NB4 (cell line): ENCODE measurements around the gene OR2AG2.

Source experiments
- DNase-seq: peaks from one replicate; pipeline ENCODE4 v3.0.0; 2010; ENCODE audit warnings: low read depth
- H3K4me3 ChIP-seq: one replicate; pipeline ENCODE4 v1.5.1; 2011; ENCODE audit warnings: mild to moderate bottlenecking, low read depth, low read length, moderate library complexity
- CTCF ChIP-seq: IDR thresholded peaks from one replicate; pipeline ENCODE4 v1.5.1; 2012; ENCODE audit warnings: low read depth, low read length
- MAX ChIP-seq: IDR thresholded peaks from 2 replicates; pipeline ENCODE4 v1.6.1; 2011; ENCODE audit warnings: low read depth, low read length
- MYC ChIP-seq: IDR thresholded peaks from 2 replicates; pipeline ENCODE4 v1.6.1; 2011; ENCODE audit warnings: low read depth, low read length
- POLR2A ChIP-seq: IDR thresholded peaks from 2 replicates; pipeline ENCODE4 v1.6.1; 2011; ENCODE audit warnings: mild to moderate bottlenecking; ENCODE audit not compliant: insufficient read length; ENCODE audit errors: extremely low read depth

The OR2AG2 gene

GRCh38 chr11:6735306-6735705 is 36.5 kb downstream of the OR2AG2 start:
- no peak overlapping the region for H3K4me3 ChIP-seq
- no peak for TF ChIP-seq CTCF
- TF ChIP-seq POLR2A, result no peak
- TF ChIP-seq MAX, result no peak
- no peak for TF ChIP-seq MYC
- peak; percentile 11 for DNase-seq

GRCh38 chr11:6734616-6735015 is 37.2 kb downstream of the OR2AG2 start:
- no peak overlapping the region for H3K4me3 ChIP-seq
- no peak for TF ChIP-seq MAX
- TF ChIP-seq MYC, result no peak
- TF ChIP-seq CTCF, result no peak
- TF ChIP-seq POLR2A, result no peak
- no peak for DNase-seq

- no peak for TF ChIP-seq CTCF
- no peak overlapping the region for H3K4me3 ChIP-seq
- no peak for DNase-seq
Observed at GRCh38 chr11:6733326-6734275, 38.2 kb downstream of the OR2AG2 start.

GRCh38 chr11:6727971-6728760 is 43.6 kb downstream of the OR2AG2 start:
- DNase-seq, result no peak
- H3K4me3 ChIP-seq, result no peak overlapping the region
- TF ChIP-seq POLR2A (no peak), CTCF (no peak), MAX (no peak), MYC (no peak)

- no peak for TF ChIP-seq CTCF
- TF ChIP-seq POLR2A, result no peak
- TF ChIP-seq MAX, result no peak
- no peak for TF ChIP-seq MYC
- no peak for DNase-seq
- H3K4me3 ChIP-seq, result no peak overlapping the region
Observed at GRCh38 chr11:6725386-6725896, 46.3 kb downstream of the OR2AG2 start.
